ENCODE data around the gene MTMR3. TPM values are rescaled to one million over a fixed set of nuclear protein-coding genes. Genes with fewer than 3 reads are reported as not detected.

The MTMR3 gene
- total and polyA plus RNA-seq, 2 of the 8 experiments (the other 6 are each of a cell fraction or from before 2014, with no cell fraction given) = 16.9 to 18.5 TPM

DNA sequence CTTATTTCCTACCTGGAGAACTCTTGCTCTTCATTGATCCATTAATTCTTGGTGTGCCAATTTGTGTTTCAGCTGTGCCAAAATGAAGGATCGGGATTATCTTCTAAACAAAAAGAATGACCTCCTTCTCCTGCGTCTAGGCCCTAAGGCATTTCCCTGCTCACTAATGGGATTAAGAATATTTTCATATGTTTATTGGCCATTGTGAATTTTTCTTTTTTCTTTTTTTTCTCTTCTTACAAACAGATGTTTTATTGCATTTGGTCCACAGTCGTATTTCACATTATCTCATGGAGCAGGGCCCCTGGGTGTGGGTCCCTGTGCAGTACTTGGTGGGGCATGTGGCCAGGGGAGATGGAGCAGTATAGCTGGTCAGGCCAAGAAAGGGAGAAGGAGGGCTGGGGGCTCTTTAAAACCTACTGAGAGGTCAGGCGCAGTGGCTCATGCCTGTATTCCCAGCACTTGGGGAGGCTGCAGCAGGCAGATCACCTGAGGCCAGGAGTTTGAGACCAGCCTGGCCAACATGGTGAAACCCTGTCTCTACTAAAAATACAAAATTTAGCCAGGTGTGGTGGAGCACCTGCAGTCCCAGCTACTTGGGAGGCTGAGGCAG, 162.0 kb downstream of the MTMR3 start (continued):
- TF ChIP-seq, protein P1, sequence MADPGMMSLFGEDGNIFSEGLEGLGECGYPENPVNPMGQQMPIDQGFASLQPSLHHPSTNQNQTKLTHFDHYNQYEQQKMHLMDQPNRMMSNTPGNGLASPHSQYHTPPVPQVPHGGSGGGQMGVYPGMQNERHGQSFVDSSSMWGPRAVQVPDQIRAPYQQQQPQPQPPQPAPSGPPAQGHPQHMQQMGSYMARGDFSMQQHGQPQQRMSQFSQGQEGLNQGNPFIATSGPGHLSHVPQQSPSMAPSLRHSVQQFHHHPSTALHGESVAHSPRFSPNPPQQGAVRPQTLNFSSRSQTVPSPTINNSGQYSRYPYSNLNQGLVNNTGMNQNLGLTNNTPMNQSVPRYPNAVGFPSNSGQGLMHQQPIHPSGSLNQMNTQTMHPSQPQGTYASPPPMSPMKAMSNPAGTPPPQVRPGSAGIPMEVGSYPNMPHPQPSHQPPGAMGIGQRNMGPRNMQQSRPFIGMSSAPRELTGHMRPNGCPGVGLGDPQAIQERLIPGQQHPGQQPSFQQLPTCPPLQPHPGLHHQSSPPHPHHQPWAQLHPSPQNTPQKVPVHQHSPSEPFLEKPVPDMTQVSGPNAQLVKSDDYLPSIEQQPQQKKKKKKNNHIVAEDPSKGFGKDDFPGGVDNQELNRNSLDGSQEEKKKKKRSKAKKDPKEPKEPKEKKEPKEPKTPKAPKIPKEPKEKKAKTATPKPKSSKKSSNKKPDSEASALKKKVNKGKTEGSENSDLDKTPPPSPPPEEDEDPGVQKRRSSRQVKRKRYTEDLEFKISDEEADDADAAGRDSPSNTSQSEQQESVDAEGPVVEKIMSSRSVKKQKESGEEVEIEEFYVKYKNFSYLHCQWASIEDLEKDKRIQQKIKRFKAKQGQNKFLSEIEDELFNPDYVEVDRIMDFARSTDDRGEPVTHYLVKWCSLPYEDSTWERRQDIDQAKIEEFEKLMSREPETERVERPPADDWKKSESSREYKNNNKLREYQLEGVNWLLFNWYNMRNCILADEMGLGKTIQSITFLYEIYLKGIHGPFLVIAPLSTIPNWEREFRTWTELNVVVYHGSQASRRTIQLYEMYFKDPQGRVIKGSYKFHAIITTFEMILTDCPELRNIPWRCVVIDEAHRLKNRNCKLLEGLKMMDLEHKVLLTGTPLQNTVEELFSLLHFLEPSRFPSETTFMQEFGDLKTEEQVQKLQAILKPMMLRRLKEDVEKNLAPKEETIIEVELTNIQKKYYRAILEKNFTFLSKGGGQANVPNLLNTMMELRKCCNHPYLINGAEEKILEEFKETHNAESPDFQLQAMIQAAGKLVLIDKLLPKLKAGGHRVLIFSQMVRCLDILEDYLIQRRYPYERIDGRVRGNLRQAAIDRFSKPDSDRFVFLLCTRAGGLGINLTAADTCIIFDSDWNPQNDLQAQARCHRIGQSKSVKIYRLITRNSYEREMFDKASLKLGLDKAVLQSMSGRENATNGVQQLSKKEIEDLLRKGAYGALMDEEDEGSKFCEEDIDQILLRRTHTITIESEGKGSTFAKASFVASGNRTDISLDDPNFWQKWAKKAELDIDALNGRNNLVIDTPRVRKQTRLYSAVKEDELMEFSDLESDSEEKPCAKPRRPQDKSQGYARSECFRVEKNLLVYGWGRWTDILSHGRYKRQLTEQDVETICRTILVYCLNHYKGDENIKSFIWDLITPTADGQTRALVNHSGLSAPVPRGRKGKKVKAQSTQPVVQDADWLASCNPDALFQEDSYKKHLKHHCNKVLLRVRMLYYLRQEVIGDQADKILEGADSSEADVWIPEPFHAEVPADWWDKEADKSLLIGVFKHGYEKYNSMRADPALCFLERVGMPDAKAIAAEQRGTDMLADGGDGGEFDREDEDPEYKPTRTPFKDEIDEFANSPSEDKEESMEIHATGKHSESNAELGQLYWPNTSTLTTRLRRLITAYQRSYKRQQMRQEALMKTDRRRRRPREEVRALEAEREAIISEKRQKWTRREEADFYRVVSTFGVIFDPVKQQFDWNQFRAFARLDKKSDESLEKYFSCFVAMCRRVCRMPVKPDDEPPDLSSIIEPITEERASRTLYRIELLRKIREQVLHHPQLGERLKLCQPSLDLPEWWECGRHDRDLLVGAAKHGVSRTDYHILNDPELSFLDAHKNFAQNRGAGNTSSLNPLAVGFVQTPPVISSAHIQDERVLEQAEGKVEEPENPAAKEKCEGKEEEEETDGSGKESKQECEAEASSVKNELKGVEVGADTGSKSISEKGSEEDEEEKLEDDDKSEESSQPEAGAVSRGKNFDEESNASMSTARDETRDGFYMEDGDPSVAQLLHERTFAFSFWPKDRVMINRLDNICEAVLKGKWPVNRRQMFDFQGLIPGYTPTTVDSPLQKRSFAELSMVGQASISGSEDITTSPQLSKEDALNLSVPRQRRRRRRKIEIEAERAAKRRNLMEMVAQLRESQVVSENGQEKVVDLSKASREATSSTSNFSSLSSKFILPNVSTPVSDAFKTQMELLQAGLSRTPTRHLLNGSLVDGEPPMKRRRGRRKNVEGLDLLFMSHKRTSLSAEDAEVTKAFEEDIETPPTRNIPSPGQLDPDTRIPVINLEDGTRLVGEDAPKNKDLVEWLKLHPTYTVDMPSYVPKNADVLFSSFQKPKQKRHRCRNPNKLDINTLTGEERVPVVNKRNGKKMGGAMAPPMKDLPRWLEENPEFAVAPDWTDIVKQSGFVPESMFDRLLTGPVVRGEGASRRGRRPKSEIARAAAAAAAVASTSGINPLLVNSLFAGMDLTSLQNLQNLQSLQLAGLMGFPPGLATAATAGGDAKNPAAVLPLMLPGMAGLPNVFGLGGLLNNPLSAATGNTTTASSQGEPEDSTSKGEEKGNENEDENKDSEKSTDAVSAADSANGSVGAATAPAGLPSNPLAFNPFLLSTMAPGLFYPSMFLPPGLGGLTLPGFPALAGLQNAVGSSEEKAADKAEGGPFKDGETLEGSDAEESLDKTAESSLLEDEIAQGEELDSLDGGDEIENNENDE (IDR thresholded peaks at IDR 0.05; ENCODE audit: insufficient replicate concordance, low read length) = no peak
- TF ChIP-seq, protein P2, sequence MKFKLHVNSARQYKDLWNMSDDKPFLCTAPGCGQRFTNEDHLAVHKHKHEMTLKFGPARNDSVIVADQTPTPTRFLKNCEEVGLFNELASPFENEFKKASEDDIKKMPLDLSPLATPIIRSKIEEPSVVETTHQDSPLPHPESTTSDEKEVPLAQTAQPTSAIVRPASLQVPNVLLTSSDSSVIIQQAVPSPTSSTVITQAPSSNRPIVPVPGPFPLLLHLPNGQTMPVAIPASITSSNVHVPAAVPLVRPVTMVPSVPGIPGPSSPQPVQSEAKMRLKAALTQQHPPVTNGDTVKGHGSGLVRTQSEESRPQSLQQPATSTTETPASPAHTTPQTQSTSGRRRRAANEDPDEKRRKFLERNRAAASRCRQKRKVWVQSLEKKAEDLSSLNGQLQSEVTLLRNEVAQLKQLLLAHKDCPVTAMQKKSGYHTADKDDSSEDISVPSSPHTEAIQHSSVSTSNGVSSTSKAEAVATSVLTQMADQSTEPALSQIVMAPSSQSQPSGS (IDR thresholded peaks at IDR 0.05; ENCODE audit: low read length) = no peak
- TF ChIP-seq RFX5 (IDR thresholded peaks at IDR 0.05; ENCODE audit: borderline replicate concordance, low read depth, low read length) = no peak
- TF ChIP-seq JUN (IDR thresholded peaks at IDR 0.05; ENCODE audit: low read depth, low read length) = no peak
- no peak for TF ChIP-seq CBX5 (IDR thresholded peaks at IDR 0.05; ENCODE audit: low read depth, low read length)
